ENCODE measurements around the gene ESPNL. TPM values are rescaled to one million over a fixed set of nuclear protein-coding genes. Genes with fewer than 3 reads are reported as not detected.
"Not testable (repeated sequence)": the region's sequence is repeated elsewhere in the genome, so short reads cannot be mapped to it uniquely, and the experiment has no call there.

ESPNL gene
- total RNA-seq (2014; rRNA removed; shearing (Covaris generic)): 3.5 and 6.9 TPM in 2 replicates

GRCh38 chr2:238100049-238100820 is at the start of gene ESPNL:
ESPNL (plus strand) TSS chr2:238100340; CDS start chr2:238100420, 80 bp downstream.
- no peaks in the 10 kb centered on the region for H3K27me3 ChIP-seq (replicated peaks)
- H3K27ac ChIP-seq: no peak within 1 kb of the TSS
- H3K4me3 ChIP-seq: no peak within 1 kb of the TSS
- H3K4me1 ChIP-seq (replicated peaks): 0 out of 2 replicates have a peak, but pooled peaks cover 3% of the 10 kb centered on the region
- DNase-seq (ENCODE audit: low read depth in 1 of 2, low spot score in 2 of 2): no peak
- no peaks in the 10 kb centered on the region for H3K36me3 ChIP-seq
- no peaks in the 10 kb centered on the region for H3K9me3 ChIP-seq (replicated peaks)

DNA sequence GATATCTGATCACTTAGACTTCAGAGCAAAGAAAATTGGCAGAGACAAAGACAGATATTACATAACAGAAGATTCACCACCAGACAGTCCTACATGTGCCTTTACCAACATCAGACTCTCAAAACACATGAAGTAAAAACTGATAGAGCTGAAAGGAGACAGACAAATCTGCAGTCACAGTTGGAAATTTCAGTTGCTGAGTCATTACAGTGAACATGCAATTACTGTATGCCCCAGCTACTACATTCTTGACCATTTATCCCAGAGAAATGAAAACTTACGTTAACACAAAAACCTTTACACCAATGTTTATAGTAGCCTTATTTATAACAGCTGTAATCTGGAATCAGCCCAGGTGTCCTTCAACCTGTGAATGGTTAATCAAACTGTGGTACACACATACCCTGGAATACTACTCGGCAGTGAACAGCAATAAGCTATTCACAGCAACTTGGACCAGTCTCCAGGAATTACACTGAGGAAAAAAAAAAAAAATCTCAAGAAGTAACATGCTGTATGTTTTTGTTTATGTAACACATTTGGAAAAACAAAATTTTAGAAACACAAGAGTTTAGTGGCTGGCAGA is 46.9 kb upstream of the ESPNL start:
- Histone ChIP-seq H3K27me3 (replicated peaks) (no peaks in the 10 kb centered on the region), H3K4me1 (replicated peaks) (peaks cover 4% of the 10 kb centered on the region; the same call in 1 of the 2 replicates), H3K36me3 (no peaks in the 10 kb centered on the region), H3K4me3 (no peak overlapping the region), H3K27ac (no peak overlapping the region), H3K9me3 (replicated peaks) (no peaks in the 10 kb centered on the region)
- DNase-seq (ENCODE audit: low read depth in 1 of 2, low spot score in 2 of 2): peak in 1 of 2 experiments; percentile 15

GRCh38 chr2:238055841-238056240 is 44.3 kb upstream of the ESPNL start:
- no peak for DNase-seq (ENCODE audit: low read depth in 1 of 2, low spot score in 2 of 2)
- Histone ChIP-seq H3K4me3 (no peak overlapping the region), H3K9me3 (replicated peaks) (no peaks in the 10 kb centered on the region), H3K4me1 (replicated peaks) (peaks cover 12% of the 10 kb centered on the region; the same call in 1 of the 2 replicates), H3K27ac (no peak overlapping the region), H3K36me3 (0 out of 2 replicates have a peak, but pooled peaks cover 3% of the 10 kb centered on the region), H3K27me3 (replicated peaks) (no peaks in the 10 kb centered on the region)

DNA sequence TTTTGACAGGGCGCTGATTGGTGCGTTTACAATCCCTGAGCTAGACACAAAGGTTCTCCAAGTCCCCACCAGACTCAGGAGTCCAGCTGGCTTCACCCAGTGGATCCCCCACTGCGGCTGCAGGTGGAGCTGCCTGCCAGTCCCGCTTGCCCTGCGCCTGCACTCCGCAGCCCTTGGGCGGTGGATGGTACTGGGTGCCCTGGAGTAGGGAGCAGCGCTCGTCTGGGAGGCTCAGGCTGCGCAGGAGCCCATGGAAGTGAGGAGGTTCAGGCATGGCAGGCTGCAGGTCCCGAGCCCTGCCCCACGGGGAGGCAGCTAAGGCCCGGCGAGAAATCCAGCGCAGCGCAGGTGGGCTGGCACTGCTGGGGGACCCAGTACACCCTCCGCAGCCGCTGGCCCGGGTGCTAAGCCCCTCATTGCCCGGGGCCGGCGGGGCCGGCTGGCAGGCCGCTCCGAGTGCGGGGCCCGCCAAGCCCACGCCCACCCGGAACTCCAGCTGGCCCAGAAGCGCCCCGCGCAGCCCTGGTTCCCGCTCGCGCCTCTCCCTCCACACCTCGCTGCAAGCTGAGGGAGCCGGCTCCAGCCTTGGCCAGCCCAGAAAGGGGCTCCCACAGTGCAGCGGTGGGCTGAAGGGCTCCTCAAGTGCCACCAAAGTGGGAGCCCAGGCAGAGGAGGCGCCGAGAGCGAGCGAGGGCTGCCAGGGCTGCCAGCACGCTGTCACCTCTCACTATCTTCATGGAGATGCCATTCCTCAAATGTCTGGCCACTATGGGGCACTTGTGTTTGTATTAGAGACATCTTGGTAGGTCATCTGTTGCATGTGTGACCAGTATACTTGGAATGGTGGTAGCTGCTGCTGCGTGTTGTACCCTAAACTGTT is 42.2 kb upstream of the ESPNL start:
- not testable (repeated sequence) for H3K9me3 ChIP-seq (replicated peaks); H3K4me3 ChIP-seq; H3K27ac ChIP-seq; H3K36me3 ChIP-seq; DNase-seq (ENCODE audit: low read depth in 1 of 2, low spot score in 2 of 2); H3K27me3 ChIP-seq (replicated peaks)
- H3K4me1 ChIP-seq (replicated peaks): peaks cover 20% of the 10 kb centered on the region

DNA sequence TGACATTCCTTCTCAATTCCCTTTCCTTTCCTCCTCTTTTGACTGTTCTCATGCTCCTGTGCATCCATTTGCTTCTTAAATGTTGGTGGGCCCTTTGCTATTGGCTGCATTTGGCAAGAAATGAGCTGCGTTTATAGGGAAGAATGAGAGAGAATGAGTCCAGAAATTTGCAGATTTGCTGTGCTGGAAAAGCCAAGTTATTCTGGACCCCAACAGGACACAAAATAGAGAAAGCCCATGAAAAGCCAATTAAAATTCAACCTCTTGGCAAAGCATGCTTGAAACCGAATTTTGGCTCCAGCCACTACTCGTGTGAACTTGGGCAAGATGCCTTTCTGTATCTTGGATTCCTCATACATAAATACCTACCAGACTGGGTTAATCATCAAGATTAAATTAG is 40.6 kb upstream of the ESPNL start:
- no peak overlapping the region for H3K27ac ChIP-seq
- no peak for DNase-seq (ENCODE audit: low read depth in 1 of 2, low spot score in 2 of 2)
- H3K4me1 ChIP-seq (replicated peaks): peaks cover 16% of the 10 kb centered on the region
- peaks cover 8% of the 10 kb centered on the region for H3K36me3 ChIP-seq
- no peak overlapping the region for H3K4me3 ChIP-seq
- H3K27me3 ChIP-seq (replicated peaks): no peaks in the 10 kb centered on the region
- H3K9me3 ChIP-seq (replicated peaks): no peaks in the 10 kb centered on the region

- Histone ChIP-seq H3K4me3 (peak overlapping the region; percentile 68), H3K4me1 (replicated peaks) (peaks cover 16% of the 10 kb centered on the region), H3K36me3 (peaks cover 15% of the 10 kb centered on the region), H3K9me3 (replicated peaks) (no peaks in the 10 kb centered on the region), H3K27ac (peak overlapping the region; percentile 67), H3K27me3 (replicated peaks) (no peaks in the 10 kb centered on the region)
- no peak for DNase-seq (ENCODE audit: low read depth in 1 of 2, low spot score in 2 of 2)
Measured at GRCh38 chr2:238060096-238060541, 40.0 kb upstream of the ESPNL start.

GRCh38 chr2:238060542-238061314 is 39.4 kb upstream of the ESPNL start, which contains the start of gene SCLY:
SCLY (plus strand) TSS chr2:238061001; CDS start chr2:238061055, 54 bp downstream.
- Histone ChIP-seq H3K4me3 (peak within 1 kb of the TSS; percentile 68), H3K4me1 (replicated peaks) (peaks cover 16% of the 10 kb centered on the region), H3K27me3 (replicated peaks) (no peaks in the 10 kb centered on the region), H3K27ac (peak within 1 kb of the TSS; percentile 67), H3K9me3 (replicated peaks) (no peaks in the 10 kb centered on the region), H3K36me3 (peaks cover 18% of the 10 kb centered on the region)
- peak; percentile 98 for DNase-seq (ENCODE audit: low read depth in 1 of 2, low spot score in 2 of 2)

DNA sequence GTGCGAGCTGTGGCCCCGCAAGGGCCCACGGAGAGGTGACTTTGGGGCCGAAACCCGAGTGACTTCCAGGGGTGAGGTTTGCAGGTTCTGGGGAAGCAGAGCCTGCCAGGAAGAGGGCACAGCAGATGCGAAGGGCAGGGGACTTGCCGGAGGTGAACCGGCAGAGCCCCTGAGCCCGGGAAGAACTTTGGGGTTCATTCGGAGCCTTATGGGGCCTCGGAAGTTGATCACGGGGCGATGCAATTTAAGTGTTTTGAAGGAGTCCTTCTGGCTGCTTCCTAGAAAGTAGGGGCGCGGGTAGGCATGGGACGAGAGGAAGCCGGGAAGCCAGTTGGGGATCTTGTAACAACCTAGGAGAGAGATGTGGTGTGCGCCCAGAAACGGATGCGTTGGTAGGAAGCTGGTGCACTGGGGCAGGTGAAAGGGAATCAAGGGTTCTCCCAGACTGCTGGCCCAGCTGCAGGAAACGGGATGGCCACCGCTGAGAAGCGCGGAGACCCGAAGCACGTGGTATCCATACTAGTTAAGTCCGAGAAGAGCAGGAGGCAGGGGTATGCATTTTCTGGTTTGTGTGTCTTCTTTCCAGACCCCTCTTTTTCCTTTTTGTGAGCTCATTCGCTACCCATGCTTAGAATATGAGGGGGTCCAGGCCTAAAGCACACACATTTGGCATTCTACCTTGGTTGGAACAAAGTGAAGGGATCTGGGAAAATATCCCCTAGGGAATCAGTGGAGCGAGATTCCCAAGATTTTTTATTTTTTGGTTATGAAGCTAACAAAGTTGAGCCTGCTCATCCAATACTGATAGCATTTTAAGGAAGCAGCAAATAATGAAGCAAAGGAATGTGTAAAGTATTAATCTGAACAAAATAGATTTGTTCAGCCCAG is 38.6 kb upstream of the ESPNL start:
- Histone ChIP-seq H3K27ac (no peak overlapping the region), H3K9me3 (replicated peaks) (no peaks in the 10 kb centered on the region), H3K4me1 (replicated peaks) (peaks cover 16% of the 10 kb centered on the region), H3K27me3 (replicated peaks) (no peaks in the 10 kb centered on the region), H3K36me3 (peaks cover 26% of the 10 kb centered on the region), H3K4me3 (peak overlapping the region; percentile 68)
- DNase-seq (ENCODE audit: low read depth in 1 of 2, low spot score in 2 of 2): no peak

GRCh38 chr2:238063414-238064189 is 36.5 kb upstream of the ESPNL start:
- Histone ChIP-seq H3K4me3 (no peak overlapping the region), H3K27ac (no peak overlapping the region), H3K36me3 (peaks cover 36% of the 10 kb centered on the region), H3K4me1 (replicated peaks) (peaks cover 16% of the 10 kb centered on the region), H3K9me3 (replicated peaks) (no peaks in the 10 kb centered on the region), H3K27me3 (replicated peaks) (no peaks in the 10 kb centered on the region)
- no peak for DNase-seq (ENCODE audit: low read depth in 1 of 2, low spot score in 2 of 2)

- Histone ChIP-seq H3K4me1 (replicated peaks) (peaks cover 15% of the 10 kb centered on the region), H3K4me3 (no peak overlapping the region), H3K27me3 (replicated peaks) (no peaks in the 10 kb centered on the region), H3K36me3 (peaks cover 41% of the 10 kb centered on the region), H3K27ac (no peak overlapping the region), H3K9me3 (replicated peaks) (no peaks in the 10 kb centered on the region)
- DNase-seq (ENCODE audit: low read depth in 1 of 2, low spot score in 2 of 2): no peak
Measured at GRCh38 chr2:238064376-238064775, 35.8 kb upstream of the ESPNL start.

GRCh38 chr2:238065071-238065846 is 34.9 kb upstream of the ESPNL start:
- no peaks in the 10 kb centered on the region for H3K27me3 ChIP-seq (replicated peaks)
- no peak overlapping the region for H3K27ac ChIP-seq
- H3K9me3 ChIP-seq (replicated peaks): no peaks in the 10 kb centered on the region
- H3K4me1 ChIP-seq (replicated peaks): peaks cover 8% of the 10 kb centered on the region
- no peak for DNase-seq (ENCODE audit: low read depth in 1 of 2, low spot score in 2 of 2)
- peaks cover 48% of the 10 kb centered on the region for H3K36me3 ChIP-seq
- H3K4me3 ChIP-seq: no peak overlapping the region

Measured in SJSA1 (cell line).